ENCODE measurements around the gene KLK1.

The KLK1 gene

DNA sequence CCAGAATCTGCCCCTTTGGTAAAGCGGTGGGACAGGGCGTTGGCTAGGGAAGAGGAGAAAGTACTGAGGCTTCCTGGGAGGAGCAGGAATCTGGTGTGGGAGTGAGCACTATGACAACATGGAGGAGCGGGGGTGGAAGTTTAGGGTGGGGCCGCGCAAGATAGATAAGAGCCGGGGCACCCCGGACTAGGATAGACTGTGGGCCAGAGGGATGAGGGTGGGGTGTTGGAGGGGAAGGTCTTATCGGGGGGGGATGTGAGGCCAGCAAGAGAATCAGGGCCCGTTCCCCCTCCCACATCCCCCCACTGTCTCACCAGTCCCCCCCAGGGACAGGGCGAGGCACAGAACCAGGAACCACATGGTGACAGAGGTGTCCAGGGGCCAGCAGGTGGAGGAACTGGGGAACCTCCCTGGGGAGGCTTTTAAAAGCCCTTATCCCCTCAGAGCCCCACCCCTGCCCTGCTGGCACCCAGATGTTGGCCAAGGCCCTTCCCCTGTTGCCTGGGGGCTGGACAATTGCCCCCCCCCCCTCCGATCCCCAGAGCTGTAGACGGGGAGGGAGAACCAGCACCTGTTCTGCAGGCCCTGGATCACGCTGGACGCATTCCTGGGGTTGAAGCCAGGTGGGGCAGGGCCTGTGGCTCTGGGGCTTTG is at the start of gene KLK1:
TSS of gene KLK1 (minus strand) at position 399 of the 654 bp plus-strand sequence. CDS start at position 360, 39 bp downstream.
- no peak for DNase-seq

DNA sequence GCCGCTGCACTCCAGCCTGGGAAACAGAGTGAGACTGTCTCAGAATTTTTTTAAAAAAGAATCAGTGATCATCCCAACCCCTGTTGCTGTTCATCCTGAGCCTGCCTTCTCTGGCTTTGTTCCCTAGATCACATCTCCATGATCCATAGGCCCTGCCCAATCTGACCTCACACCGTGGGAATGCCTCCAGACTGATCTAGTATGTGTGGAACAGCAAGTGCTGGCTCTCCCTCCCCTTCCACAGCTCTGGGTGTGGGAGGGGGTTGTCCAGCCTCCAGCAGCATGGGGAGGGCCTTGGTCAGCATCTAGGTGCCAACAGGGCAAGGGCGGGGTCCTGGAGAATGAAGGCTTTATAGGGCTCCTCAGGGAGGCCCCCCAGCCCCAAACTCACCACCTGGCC is 49.5 kb upstream of the KLK1 start, which contains the start of gene KLK2:
TSS of gene KLK2 (plus strand) at position 384 of the 400 bp plus-strand sequence. CDS start 35 bp downstream, outside the sequence.
- no peak for DNase-seq

DNA sequence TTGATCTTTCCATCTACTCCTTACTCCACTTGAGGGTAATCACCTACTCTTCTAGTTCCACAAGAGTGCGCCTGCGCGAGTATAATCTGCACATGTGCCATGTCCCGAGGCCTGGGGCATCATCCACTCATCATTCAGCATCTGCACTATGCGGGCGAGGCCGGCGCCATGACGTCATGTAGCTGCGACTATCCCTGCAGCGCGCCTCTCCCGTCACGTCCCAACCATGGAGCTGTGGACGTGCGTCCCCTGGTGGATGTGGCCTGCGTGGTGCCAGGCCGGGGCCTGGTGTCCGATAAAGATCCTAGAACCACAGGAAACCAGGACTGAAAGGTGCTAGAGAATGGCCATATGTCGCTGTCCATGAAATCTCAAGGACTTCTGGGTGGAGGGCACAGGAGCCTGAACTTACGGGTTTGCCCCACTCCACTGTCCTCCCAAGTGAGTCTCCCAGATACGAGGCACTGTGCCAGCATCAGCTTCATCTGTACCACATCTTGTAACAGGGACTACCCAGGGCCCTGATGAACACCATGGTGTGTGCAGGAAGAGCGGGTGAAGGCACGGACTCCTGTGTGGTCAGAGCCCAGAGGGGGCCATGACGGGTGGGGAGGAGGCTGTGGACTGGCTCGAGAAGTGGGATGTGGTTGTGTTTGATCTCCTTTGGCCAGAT is 47.0 kb upstream of the KLK1 start:
- no peak for DNase-seq

DNA sequence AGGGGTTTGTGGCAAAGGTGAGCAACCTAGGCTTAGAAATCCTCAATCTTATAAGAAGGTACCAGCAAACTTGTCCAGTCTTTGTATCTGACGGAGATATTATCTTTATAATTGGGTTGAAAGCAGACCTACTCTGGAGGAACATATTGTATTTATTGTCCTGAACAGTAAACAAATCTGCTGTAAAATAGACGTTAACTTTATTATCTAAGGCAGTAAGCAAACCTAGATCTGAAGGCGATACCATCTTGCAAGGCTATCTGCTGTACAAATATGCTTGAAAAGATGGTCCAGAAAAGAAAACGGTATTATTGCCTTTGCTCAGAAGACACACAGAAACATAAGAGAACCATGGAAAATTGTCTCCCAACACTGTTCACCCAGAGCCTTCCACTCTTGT is 45.9 kb upstream of the KLK1 start:
- no peak for DNase-seq

DNA sequence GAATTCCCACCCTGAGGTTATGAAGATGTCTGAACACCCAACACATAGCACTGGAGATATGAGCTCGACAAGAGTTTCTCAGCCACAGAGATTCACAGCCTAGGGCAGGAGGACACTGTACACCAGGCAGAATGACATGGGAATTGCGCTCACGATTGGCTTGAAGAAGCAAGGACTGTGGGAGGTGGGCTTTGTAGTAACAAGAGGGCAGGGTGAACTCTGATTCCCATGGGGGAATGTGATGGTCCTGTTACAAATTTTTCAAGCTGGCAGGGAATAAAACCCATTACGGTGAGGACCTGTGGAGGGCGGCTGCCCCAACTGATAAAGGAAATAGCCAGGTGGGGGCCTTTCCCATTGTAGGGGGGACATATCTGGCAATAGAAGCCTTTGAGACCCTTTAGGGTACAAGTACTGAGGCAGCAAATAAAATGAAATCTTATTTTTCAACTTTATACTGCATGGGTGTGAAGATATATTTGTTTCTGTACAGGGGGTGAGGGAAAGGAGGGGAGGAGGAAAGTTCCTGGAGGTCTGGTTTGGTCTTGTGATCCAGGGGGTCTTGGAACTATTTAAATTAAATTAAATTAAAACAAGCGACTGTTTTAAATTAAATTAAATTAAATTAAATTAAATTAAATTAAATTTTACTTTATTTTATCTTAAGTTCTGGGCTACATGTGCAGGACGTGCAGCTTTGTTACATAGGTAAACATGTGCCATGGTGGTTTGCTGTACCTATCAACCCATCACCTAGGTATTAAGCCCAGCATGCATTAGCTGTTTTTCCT is 38.1 kb upstream of the KLK1 start:
- DNase-seq: no peak

DNA sequence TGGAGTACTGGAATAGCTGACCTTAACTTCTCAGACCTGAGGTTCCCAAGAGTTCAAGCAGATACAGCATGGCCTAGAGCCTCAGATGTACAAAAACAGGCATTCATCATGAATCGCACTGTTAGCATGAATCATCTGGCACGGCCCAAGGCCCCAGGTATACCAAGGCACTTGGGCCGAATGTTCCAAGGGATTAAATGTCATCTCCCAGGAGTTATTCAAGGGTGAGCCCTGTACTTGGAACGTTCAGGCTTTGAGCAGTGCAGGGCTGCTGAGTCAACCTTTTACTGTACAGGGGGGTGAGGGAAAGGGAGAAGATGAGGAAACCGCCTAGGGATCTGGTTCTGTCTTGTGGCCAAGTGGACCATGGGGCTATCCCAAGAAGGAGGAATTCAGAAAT is 37.4 kb upstream of the KLK1 start:
- no peak for DNase-seq

DNA sequence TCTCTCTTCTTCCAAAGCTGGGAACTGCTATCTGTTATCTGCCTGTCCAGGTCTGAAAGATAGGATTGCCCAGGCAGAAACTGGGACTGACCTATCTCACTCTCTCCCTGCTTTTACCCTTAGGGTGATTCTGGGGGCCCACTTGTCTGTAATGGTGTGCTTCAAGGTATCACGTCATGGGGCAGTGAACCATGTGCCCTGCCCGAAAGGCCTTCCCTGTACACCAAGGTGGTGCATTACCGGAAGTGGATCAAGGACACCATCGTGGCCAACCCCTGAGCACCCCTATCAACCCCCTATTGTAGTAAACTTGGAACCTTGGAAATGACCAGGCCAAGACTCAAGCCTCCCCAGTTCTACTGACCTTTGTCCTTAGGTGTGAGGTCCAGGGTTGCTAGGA is 36.3 kb upstream of the KLK1 start:
- no peak for DNase-seq

DNA sequence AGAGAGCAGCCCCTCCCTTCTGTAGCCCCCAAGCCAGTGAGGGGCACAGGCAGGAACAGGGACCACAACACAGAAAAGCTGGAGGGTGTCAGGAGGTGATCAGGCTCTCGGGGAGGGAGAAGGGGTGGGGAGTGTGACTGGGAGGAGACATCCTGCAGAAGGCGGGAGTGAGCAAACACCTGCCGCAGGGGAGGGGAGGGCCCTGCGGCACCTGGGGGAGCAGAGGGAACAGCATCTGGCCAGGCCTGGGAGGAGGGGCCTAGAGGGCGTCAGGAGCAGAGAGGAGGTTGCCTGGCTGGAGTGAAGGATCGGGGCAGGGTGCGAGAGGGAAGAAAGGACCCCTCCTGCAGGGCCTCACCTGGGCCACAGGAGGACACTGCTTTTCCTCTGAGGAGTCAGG is 35.3 kb upstream of the KLK1 start:
- no peak for DNase-seq

DNA sequence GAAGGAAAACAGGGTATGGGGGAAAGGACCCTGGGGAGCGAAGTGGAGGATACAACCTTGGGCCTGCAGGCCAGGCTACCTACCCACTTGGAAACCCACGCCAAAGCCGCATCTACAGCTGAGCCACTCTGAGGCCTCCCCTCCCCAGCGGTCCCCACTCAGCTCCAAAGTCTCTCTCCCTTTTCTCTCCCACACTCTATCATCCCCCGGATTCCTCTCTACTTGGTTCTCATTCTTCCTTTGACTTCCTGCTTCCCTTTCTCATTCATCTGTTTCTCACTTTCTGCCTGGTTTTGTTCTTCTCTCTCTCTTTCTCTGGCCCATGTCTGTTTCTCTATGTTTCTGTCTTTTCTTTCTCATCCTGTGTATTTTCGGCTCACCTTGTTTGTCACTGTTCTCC is 33.8 kb upstream of the KLK1 start:
- DNase-seq: no peak

DNA sequence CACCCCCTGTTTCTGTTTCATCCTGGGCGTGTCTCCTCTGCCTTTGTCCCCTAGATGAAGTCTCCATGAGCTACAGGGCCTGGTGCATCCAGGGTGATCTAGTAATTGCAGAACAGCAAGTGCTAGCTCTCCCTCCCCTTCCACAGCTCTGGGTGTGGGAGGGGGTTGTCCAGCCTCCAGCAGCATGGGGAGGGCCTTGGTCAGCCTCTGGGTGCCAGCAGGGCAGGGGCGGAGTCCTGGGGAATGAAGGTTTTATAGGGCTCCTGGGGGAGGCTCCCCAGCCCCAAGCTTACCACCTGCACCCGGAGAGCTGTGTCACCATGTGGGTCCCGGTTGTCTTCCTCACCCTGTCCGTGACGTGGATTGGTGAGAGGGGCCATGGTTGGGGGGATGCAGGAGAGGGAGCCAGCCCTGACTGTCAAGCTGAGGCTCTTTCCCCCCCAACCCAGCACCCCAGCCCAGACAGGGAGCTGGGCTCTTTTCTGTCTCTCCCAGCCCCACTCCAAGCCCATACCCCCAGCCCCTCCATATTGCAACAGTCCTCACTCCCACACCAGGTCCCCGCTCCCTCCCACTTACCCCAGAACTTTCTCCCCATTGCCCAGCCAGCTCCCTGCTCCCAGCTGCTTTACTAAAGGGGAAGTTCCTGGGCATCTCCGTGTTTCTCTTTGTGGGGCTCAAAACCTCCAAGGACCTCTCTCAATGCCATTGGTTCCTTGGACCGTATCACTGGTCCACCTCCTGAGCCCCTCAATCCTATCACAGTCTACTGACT is 31.2 kb upstream of the KLK1 start, which contains the start of gene KLK3:
TSS of gene KLK3 (plus strand) at position 280 of the 775 bp plus-strand sequence. CDS start at position 321, 41 bp downstream.
- DNase-seq: no peak

DNA sequence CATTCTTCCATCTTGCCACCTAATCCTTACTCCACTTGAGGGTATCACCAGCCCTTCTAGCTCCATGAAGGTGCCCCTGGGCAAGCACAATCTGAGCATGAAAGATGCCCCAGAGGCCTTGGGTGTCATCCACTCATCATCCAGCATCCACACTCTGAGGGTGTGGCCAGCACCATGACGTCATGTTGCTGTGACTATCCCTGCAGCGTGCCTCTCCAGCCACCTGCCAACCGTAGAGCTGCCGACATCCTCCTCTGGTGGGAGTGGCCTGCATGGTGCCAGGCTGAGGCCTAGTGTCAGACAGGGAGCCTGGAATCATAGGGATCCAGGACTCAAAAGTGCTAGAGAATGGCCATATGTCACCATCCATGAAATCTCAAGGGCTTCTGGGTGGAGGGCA is 28.0 kb upstream of the KLK1 start:
- no peak for DNase-seq

DNA sequence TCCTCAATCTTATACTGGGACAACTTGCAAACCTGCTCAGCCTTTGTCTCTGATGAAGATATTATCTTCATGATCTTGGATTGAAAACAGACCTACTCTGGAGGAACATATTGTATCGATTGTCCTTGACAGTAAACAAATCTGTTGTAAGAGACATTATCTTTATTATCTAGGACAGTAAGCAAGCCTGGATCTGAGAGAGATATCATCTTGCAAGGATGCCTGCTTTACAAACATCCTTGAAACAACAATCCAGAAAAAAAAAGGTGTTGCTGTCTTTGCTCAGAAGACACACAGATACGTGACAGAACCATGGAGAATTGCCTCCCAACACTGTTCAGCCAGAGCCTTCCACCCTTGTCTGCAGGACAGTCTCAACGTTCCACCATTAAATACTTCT is 27.2 kb upstream of the KLK1 start:
- DNase-seq: no peak

DNA sequence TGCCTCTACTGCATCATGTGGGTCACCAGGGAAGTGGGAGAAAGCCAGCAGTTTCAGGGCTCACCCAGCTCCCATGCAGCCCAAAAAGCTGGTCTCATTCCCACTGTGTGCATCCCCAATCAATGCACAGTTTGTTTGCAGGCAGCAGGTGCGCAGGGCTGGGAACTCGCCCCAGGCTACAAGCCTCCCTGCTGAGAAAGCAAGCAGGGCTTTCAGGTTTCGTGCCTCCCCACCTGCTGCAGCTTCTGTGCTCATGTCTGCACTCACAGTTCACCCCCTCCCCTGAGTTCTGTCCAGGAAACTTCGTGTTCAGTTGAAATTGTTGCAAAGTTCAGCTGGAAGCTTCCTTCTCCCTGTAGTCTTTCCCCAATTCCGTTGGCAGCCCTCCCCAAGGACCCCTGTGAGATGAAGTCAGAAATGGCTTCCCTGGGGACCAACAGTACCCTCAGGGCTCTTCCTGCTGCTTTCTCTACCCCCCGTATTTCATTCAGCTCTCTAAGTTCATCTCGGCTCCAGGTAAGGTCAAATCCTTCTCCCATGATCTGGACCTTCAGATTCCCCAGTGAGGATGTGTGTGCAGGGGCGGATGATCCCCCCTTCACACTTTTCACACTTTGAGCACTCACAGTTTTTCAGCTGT is 20.8 kb upstream of the KLK1 start:
- no peak for DNase-seq

DNA sequence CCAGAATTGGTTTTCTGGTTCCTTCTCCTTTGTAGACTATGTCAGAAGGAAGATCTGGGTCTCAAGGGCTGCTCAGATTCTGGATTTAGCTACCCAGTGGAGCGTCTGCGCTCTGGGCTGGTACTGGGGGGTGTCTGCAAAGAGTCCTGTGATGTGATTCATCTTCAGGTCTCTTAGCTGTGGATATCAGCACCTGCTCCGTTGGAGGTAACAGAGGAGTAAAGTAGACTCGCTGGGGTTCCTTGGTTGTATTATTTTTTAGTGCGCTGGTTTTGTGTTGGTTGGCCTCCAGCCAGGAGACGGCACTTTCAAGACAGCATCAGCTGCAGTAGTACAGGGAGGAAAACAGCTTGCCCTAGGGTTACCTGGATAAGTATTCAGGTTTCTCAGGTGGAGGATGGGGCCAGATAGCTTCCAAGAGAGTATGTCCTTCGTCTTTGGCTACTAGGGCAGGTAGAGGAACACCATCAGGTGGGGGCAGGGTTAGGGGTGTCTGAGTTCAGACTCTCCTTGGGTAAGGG is 20.2 kb upstream of the KLK1 start:
- DNase-seq: no peak

DNA sequence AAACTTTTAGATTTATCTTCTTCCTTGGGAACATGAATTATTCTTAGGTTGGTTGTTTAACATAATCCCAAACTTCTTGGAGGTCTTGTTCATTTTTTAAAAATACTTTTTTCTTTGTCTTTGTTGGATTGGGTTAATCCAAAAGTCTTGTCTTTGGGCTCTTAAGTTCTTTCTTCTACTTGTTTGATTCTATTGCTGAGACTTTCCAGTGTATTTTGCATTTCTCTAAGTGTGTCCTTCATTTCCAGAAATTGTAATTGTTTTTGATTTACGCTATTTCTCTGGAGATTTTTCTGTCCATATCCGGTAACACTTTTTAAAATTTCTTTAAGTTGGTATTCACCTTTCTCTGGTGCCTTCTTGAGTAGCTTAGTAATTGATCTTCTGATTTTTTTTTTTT is 19.6 kb upstream of the KLK1 start:
- no peak for DNase-seq

DNA sequence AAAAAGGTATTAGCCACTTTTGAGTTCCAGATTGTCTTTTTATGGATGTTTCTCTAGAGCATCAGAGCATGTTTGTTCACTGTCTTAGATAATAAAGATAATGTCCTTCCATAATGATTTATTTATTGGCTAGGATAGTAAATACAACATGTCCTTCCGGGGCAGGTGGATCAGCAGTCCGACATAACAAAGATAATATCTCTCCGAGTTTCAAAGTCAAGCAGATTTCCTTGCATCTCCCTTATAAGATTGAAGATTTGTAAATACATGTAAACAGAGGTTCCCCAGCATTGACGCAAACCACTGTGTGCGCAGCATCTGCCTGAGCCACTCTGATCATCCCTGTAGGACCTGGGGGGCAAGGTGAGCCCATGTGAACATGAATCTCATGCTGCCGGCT is 18.5 kb upstream of the KLK1 start:
- DNase-seq: no peak

DNA sequence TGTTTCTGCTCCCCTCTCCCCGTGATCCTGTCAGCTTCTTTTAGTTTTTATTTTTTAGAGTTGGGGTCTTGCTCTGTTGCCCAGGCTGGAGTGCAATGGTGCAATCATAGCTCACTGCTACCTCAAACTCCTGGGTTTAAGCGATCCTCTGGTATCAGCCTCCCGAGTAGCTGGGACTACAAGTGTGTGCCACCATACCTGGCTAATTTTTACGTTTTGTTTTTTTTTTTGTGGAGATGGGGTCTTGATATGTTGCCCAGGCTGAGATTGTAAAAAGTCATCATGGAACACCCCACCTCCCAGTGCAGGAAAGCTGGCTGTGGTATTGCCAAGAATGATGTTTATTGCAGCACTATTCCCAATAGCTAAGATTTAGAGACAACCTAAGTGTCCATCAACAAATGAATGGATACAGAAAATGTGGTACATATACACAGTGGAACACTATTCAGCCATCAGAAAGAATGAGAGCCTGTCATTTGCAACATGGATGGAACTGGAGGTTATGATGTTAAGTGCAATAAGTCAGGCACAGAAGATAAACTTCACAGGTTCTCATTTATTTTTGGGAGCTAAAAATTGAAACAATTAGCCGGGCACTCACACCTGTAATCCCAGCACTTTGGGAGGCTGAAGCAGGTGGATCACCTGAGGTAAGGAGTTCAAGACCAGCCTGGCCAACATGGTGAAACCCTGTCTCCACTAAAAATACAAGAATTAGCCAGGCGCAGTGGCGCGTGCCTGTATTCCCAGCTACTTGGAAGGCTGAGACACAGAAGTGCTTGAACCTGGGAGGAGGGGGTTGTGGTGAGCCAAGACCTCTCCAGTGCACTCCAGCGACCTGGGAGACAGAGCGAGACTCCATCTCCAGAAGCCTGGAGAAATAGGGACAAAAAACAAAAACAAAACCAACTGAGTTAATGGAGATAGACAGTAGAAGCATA is 16.4 kb upstream of the KLK1 start:
- no peak for DNase-seq

DNA sequence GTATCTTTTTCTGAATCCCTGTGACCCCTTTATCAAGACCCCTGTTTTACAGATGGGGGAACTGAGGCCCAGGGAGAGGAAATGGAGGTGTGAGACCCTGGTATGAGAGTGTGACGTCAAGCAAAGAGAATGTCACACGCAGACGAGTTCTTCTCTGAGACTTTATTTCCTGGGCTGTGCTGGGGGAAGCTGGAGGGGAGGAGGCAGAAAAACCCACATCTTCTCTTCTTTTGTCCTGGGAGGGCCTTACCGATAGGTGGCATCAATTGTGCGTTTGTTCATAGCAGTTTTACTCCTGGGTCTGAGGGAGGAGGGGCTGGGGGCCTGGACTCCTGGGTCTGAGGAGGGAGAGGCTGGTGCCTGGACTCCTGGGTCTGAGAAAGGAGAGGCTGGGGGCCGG is 14.7 kb upstream of the KLK1 start:
- DNase-seq: no peak

DNA sequence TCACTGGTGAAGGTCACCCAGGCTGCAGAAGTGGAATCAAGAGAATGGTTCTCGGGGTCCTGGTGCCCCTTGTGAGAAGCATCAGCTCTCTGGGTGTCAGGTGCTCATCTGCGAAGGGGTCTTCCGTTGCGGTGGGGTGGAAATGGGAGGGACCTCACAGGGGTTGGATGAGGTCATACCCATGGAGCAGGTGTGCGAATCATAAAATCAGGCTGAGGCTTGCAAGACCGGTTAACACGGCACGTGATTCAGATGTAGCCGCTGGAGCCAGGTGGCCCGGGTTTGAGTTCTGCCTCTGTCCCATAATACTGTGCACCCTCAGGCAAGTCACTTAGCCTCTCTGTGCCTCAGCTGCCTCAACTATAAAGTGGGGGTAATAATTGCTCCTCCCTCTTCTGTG is 13.7 kb upstream of the KLK1 start:
- DNase-seq: no peak

DNA sequence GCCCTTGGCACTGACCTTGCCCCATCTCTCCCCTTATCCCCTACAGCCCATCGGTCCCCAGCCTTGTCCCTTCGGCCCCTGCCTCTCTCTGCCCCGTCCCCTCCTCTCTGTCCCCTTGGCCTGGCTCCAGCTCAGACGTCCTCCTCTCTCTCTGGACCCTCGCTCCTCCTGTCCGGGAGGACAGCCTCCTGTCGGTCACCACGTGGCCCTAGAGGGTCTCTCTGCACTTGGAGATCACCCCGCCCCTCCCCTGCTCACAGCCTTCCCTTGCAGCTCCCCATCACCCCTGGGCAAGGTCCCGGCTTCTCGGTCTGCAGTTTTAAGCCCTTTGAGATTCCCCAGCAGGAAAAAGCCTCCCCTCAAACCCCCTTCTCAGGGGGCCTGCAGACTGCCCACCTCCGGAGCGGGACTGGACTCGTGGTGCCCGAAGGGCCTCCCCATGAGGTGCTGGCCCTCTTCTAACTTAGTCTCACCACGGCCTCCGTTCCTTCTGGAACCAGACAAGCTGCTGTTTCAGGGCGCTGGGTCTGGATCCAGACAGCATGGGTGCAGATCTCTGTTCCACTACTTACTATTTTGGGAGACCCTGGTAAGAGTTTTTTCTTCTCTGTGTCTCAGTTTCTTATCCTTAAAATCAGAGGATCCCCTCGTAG is 13.1 kb upstream of the KLK1 start:
- DNase-seq: no peak

Data from NCI-H2029 treated with DMSO at 0.1 percent for 48 hours (cell line).